ENCODE results near the gene CYP46A1.

Gene CYP46A1

GRCh38 chr14:99689266-99690236 is 5.5 kb downstream of the CYP46A1 start:
- DNase-seq, result no peak

GRCh38 chr14:99690636-99691035 is 6.5 kb downstream of the CYP46A1 start:
- no peak for DNase-seq

GRCh38 chr14:99691111-99691885 is 7.2 kb downstream of the CYP46A1 start:
- DNase-seq, result no peak

GRCh38 chr14:99693918-99694317 is 9.8 kb downstream of the CYP46A1 start:
- no peak for DNase-seq

GRCh38 chr14:99696929-99697328 is 12.8 kb downstream of the CYP46A1 start:
- no peak for DNase-seq

GRCh38 chr14:99698236-99698635 is 14.1 kb downstream of the CYP46A1 start:
- no peak for DNase-seq

GRCh38 chr14:99698642-99699041 is 14.5 kb downstream of the CYP46A1 start:
- no peak for DNase-seq

GRCh38 chr14:99699085-99699760 is 15.1 kb downstream of the CYP46A1 start:
- DNase-seq, result no peak

GRCh38 chr14:99699861-99700260 is 15.8 kb downstream of the CYP46A1 start:
- no peak for DNase-seq

- DNase-seq, result no peak
Measured at GRCh38 chr14:99700379-99700778, 16.3 kb downstream of the CYP46A1 start.

- no peak for DNase-seq
Measured at GRCh38 chr14:99701260-99701659, 17.2 kb downstream of the CYP46A1 start.

GRCh38 chr14:99702115-99702514 is 18.0 kb downstream of the CYP46A1 start:
- DNase-seq, result no peak

GRCh38 chr14:99703381-99703780 is 19.3 kb downstream of the CYP46A1 start:
- no peak for DNase-seq

- no peak for DNase-seq
Measured at GRCh38 chr14:99704037-99704436, 19.9 kb downstream of the CYP46A1 start.

- DNase-seq, result no peak
Measured at GRCh38 chr14:99706107-99706900, 22.2 kb downstream of the CYP46A1 start.

- DNase-seq, result no peak
Measured at GRCh38 chr14:99707420-99707819, 23.3 kb downstream of the CYP46A1 start.

GRCh38 chr14:99707921-99708320 is 23.8 kb downstream of the CYP46A1 start:
- no peak for DNase-seq

- no peak for DNase-seq
Measured at GRCh38 chr14:99708449-99708848, 24.4 kb downstream of the CYP46A1 start.

GRCh38 chr14:99713972-99714371 is 29.9 kb downstream of the CYP46A1 start:
- DNase-seq, result no peak

- DNase-seq, result no peak
Measured at GRCh38 chr14:99715266-99716000, 31.3 kb downstream of the CYP46A1 start.

GRCh38 chr14:99716091-99716849 is 32.2 kb downstream of the CYP46A1 start:
- DNase-seq, result no peak
